PC-9 (cell line): ENCODE data around the gene WNT8B.

Source experiments
- CTCF ChIP-seq: fragments of 200-600 bp; sonication (generic); conservative IDR thresholded peaks from 2 replicates; pipeline ENCODE4 v1.6.1; 2017; ENCODE audit warnings: mixed run types, antibody characterized with exemption, mild to moderate bottlenecking, moderate library complexity
- EZH2 ChIP-seq: fragments of 200-600 bp; sonication (generic); IDR thresholded peaks from 2 replicates; pipeline ENCODE4 v1.8.0; 2017; ENCODE audit warnings: antibody characterized with exemption, low read depth

DNA sequence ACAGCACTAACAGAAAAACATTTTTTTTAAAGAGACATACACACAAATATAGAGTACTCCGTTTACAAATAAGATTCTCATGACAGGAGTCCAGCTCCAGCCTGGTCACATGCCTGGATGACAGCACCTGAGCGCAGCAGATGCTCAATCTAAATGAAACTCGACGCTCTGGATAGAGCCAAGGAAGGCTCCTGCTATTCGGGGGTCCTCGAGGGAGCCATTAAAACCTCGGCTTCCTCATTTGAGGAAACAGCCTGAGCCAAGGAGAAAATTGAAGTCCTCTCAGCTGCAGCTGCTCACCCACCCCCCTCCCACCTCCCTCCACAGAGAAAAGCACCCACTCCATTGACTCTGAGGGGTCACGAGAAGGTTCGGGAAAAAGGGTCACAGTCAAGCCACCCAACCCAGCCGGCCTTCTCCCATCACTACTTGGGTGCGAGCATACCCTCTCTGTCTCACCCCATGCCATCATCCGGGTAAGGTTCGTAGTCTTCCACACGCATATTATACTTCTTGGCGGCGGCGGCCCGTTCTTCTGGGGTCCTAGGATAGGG is 66.2 kb downstream of the WNT8B start:
- no peak for TF ChIP-seq CTCF
- TF ChIP-seq EZH2 = no peak
